Suppressor macrophage (primary cell): ENCODE measurements around the gene GNG13.
"Not testable (repeated sequence)": the region's sequence is repeated elsewhere in the genome, so short reads cannot be mapped to it uniquely, and the experiment has no call there.

Experiments used
- DNase-seq, 4 experiments: peaks; one replicate each; pipeline ENCODE4 v3.0.0-alpha.2; 2020 to 2022
- total RNA-seq, 17 experiments: gene quantifications; one replicate each; lab custom pipeline; 2026; ENCODE audit warnings: mixed read lengths in 6 of 17, inconsistent platforms in 3 of 17; lab: John Stamatoyannopoulos, UW

The GNG13 gene, protein sequence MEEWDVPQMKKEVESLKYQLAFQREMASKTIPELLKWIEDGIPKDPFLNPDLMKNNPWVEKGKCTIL
- total RNA-seq, result 0 to 0.99 (median 0) reads per million in 17 experiments

DNA sequence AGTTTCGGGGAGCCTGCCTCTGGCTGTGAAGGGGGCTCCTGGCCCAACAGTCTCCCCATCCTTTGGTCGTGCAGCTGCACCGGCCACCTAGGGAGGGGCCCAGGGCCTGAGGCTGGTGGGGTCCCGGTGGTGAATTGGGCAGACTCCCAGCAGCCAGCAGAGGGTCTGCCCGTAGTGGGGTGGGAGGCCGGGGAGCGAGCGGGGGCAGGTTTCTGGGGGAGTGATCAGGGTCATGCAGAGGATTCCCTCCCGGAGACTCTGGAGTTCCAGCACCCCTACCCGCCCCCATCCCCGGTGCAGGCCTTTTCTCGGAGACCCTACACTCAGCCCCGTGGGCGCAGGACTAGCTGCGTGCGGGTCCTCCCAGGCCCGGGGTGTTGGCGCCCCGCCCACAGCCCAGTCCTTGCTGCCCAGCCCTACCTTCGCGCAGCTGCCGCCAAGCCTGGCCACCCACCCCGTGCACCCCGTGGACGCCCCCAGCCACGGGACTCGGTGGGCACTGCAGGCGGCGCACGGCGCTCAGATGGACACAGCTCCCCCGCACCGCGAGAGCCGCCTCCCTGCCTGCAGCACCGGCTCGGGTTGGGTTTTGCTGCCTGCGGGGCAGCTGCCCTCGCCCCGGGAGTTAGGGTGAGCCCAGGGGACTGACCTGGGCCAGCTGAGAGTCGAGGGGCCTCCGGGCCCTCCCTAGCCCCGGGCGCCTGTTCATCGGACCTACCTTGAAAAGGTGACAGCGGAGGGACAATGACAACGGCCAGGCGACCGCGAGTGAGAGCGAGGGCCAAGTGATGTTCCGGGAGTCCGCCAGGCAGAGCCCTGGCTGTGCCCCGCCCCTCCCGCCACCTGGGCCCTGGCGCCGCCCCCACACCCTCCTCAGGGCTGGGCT is at the start of gene GNG13:
Gene GNG13 (minus strand): TSS at position 787 of the 886 bp plus-strand sequence. CDS start 1,657 bp downstream, outside the sequence.
- no peak for DNase-seq

DNA sequence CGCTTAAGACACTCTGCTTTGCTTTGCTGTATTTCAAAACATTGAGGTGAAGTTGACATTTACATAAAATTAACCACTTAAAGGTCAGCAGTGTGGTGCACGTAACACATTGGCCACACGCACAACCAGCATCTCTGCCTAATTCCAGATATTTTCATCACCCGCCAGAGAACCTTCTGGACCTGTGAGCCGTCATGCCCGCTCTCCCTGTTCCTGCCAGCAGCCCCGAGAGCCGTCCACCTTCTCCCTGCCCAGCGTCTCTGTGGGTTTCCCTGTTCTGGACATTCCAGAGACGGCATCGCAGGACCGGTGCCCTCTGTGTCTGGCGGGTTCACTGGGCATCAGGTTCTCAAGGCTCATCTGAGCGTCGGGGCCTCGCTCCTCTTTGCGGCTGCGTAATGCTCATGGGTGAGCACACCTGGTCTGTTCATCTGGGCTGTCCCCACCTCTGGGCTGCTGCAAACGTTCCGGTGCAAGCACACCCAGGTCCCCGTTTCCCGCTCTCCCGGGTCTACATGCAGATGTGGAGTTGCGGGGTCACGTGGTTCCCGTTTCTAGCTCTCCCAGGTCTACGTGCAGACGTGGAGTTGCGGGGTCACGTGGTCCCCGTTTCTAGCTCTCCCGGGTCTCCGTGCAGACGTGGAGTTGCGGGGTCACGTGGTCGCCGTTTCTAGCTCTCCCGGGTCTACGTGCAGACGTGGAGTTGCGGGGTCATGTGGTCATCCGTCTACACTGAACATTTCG is 48.1 kb upstream of the GNG13 start:
- no peak for DNase-seq

DNA sequence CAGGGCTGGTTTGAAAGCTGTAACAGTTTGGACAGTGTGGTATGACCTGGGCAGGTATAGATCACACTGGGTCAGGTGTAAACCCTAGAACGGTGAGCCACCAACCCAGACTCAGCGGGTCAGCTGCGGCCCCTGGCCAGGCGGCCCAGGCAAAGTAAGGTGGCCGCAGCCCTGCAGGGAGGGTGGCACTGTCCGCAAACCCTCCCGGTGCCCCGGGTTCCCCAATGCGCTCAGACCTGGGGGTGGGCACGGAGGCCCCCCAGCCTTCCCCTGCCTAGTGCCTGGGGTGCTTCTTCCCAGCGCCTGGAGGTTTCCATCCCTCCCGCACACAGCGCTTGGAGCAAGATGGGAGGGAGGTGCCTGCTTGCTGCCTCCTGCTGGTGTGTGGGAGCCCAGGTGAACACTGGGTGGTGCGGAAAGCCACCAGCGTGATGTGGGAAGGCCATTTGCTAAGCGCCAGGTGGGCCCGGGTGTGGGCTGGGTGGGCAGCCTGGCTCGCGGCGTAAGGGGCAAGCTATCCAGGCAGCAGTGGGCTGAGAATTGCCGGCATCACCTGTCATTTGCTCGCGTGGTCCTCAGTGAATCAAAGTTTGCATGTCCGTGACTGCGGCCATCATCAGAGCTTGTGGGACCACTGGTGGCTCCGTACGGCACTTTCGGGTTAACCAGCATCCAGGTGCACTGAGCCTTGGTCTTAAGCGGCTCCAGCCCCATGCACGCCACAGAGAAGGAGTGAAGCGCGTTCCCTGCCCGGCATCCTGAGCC is 47.3 kb upstream of the GNG13 start:
- DNase-seq, result no peak

DNA sequence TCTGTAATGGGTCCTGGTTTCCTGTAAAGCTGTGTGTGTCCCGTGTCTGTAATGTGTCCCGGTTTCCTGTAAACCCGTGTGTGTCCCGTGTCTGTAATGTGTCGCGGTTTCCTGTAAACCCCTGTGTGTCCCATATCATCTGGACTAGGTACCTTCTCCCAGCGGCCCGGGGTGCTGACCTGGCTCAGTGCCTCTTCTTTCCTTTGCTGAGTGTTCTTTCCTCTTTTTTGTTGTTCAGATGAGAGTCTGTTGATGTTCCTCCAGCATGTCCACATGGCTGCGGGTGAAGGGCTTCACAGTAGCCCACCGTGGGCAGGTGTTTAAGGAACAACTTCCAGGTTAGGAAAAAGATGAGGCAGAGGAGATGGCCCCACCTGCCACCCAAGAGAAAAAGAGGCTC is 46.6 kb upstream of the GNG13 start:
- no peak for DNase-seq

DNA sequence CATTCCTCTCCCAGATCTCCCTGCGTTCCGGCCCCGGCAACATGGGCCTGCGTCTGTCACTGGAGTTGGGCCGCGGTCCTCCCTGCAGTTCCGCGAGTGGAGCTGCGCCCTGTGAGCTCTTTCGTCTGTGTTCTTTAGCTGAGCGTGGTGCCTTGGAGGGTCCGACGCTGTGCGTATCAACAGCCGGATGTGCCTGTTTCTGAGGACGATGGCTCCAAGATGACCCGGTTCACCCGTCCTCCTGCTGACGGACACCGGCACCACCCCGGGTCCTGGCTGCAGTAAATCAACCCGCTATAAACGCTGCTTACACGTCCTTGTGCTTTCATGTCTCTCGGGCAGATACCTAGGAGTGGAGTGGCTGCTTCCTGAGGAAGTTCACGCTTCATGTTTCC is 44.8 kb upstream of the GNG13 start:
- DNase-seq, result peak in 1 of 4 experiments; percentile 5

DNA sequence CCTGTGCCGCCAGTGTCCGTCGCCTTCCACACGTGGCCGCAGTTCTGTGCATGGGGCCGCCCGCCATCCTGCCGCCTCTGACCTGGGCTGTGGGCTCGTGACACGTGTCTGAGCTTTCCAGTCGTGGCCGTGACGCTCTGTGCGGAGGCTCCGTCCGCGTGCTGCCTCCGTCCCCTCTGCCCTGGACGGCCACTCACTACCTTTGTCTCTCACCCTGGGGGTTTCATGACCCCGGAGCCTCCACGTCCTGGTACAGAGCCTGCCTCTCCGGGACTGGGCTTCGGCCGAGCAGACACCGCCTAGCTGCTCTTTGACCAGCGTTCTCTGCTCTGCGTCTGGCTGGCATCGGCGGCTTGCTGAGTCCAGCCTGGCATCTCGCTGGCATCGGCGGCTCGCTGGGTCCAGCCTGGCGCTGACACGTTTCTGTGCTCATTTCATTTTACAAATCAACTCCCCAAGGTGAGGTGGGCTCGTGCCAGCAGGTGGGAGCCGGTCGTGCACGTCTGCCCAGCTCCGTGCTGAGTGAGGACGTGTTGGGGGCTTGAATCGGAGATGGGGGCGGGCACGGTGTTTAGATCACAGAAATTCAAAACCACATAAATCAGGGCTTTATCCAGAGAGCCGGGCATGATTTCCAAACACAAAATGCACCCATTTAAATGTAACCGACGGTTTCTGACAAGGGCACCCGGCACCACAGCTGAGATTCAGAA is 44.3 kb upstream of the GNG13 start:
- no peak for DNase-seq

DNA sequence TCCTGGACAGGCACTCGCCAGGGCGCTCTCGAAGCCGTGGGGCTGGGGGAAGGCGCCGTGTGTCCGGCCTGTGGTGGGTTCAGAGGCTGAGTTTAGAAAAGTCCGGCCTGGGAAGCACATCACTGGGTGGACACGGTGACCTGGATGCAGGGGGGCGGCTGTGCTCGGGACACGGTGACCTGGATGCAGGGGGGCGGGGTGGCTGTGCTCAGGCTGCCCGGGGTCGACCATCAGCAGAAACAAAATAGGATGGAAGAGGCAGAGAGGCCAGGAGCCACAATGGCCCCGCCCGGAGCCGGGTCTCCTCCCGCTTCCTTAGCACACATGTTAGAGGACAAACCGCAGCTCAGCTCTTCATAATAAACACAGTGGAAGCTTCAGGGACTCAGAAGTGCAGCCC is 43.2 kb upstream of the GNG13 start:
- no peak for DNase-seq

DNA sequence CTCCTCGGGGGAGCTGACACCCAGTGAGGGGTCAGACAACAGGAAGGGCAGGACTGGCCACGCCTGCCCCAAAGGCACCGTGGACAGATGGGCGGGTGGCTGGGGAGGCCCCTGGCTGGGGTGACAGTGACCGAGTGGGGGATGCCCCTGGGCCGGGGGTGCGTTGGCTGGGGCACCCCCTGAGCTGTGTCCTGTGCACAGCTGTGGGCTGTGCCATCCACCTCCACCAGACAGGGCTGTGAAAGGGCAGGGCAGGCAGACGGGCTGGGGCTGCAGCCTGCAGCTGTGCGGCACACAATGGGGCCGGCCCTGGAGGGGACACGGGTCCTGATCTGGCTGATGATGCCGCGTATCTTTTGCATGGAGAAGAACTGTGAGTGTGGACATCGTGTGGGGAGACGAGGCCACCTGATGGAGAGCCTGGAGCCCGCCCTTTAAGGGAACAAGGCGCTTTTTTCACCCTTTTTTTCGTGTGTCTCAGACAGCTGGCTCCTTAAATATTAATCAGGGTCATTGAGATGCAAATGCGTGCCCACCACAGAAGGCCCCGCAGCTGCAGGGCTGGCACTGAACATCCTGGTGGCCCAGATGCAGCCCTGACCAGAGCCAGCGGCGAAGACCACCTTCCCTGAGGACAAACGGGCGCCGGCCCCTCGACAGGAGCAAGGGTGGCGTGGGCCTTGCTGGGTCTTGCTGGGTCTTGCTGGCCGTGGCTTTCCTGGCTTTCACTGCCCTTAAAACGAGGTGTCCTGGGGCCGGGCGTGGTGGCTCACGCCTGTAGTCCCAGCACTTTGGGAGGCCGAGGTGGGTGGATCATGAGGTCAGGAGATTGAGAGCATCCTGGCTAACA is 42.4 kb upstream of the GNG13 start:
- DNase-seq, result no peak

DNA sequence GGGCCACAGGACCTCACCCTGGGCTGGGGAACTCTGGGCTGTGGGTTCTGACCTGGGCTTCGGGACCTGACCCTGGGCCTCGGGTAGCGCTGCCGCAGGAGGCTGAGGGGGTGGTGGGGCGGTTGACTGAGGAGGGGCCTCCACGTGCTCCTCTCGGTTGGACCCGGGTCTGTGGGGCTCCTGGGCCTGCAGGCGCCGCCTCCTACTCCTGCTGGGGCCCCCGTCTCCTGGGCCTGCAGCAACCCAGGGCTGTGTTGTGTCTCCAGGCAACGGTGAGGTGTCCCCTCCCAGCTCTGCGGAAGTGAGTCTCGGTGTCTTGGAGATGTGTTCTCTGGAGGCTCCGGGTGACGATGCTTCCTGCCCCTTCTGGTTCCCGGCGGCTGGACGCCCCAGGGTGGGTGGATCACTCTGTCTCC is 41.5 kb upstream of the GNG13 start:
- no peak for DNase-seq

DNA sequence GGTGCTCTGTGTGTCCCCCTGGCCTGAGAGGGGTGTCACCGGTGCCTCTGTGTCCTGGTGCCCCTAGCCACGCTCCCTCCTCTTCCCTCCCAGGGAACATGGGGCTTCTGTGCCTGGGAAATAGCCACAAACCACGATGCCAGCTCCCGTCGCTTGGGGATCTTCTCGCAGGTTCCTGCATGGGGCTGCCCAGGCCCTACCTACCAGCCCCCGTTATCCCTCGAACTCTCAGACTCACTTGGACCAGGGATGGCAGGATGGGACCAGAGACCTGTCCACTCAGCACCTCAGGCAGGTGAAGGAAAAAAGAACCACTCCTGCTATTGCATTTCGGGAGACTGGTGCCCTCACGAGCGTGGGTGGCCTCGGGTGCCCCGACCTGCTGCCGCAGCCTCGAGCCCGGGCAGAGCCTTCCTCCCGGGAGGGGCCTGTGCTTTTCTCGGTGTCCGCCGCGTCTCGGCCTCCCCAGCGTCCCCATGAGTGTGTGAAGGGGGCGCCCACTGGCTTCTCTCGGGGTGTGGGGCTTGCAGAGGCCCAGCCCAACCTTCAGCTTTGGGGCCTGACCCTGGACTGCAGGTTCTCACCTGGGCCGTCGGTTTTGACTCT is 41.0 kb upstream of the GNG13 start:
- no peak for DNase-seq

DNA sequence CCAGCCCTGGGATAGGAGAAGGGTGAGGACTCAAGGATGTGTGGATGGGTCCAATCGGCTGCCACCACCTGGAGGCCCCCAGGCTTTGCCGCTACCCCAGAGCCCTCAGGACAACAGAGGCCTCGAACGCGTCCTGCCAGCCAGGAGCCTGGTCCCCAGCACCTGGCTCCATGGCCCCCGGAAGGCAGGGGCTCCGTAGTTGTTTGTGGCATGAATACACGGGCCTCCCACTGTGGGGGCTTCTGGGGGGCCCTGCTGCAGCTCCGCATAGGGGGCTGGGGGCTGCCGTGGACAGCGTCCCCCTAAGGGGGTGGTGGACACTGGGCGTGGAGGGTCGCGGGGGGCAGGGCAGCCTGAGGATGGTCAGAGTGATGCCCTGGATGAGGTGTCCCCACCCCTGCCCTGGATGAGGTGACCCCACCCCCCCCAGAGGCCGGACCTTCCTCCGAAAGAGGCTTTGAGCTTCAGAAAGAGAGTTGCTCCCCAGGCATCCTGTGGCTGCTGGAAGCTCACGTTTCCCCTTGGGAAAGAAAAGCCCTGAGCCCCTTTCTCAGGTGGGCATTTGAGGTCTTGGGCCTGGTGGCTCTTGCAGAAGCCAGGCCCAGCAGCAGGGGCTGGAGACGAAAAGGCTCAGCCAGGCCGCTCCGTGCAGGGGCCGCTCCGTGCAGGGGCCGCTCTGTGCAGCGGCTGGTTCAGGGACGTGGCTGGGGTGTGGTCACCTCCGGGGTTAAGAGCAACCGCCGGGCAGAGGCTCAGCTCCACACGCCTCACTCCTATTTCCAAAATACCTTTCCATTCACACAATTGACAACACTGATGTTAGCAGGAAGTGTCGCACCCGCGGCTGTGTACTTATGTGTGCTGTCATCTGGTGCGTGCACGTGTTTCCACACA is 40.3 kb upstream of the GNG13 start:
- no peak for DNase-seq

DNA sequence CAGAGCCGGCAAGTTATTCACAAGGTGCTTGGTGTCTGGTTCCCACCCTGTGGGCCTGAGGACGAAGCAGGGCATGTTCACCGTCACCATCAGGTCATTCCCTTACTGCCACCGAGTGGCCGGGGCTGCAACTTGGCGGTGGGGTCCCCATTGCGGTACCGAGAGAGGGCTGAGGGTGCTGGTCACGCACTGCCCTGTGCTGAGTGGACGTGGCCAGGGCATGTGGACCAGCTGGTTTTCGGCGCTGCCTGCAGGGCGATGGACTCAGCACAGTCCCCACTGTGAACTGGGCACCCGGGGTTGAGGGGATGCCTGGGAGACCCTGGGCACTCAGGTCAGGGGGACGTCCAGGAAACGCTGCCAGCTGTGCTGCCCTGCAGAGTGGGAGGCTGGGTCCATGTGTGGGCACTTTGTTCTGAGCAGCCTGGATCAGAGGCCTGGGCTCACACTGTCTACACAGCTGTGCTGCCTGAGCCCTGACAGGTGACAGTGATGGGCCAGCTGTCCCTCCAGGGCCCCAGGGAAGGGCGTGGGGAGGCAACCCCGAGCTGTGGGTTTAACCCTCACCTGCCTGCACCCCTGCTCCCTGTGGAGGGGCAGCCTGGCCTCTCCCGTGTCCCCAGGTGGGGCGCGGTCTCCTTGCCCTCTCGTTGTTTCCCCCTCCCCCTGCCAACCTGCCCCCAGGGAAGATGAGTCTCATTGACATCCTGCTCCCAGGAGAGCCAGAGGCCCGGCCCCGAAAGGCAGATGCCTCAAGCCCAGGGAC is 39.3 kb upstream of the GNG13 start:
- no peak for DNase-seq

DNA sequence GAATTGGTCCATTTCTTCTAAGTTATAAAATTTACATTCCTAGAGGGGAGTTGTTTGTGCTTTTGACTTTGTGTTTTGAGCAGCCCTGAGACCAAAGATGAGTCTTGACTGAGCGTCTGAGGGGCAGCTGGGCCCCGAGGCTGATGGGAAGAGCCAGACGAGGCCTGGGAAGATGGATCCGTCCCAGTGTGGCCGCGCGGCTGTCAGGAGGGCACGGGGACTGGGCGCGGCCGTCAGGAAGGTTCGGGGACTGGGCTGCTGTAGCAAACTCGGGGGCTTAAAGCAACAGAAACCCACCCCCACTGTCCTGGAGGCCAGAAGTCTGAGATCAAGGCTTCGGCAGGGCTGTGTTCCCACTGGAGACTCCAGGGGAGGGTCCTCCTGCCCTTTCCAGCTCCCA is 38.2 kb upstream of the GNG13 start:
- DNase-seq, result no peak

DNA sequence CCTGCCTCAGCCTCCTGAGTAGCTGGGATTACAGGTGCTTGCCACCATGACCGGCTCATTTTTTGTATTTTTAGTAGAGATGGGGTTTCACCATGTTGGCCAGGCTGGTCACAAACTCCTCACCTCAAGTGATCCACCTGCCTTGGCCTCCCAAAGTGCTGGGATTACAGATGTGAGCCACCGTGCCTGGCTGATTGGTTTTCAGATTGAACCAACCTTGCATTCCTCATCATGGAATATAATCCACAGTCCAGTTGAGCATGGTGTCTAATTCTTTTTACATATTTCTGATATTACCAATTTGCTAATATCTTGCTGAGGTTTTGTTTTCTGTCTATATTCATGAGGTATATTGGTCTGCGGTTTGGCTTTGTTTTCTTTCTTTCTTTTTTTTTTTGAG is 36.3 kb upstream of the GNG13 start:
- not testable (repeated sequence) for DNase-seq

DNA sequence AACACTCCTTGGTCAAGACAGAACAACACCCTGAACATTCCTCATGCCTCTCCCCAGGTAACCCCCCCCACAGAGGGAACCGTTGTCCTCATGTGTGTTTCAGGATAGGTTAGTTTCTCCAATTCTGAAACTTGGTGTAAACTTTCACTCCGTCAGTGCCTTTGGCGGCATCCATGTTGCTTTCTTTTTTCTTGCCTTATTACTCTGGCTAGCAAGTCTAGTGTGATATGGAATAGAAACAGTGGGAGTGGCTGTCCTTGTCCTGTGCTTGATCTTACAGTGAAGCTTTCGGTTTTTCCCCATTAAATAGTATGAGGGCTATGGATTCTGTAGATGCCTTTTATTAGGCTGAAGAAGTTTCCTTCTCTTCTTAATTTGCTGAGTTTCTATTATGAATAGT is 35.7 kb upstream of the GNG13 start:
- DNase-seq, result no peak

DNA sequence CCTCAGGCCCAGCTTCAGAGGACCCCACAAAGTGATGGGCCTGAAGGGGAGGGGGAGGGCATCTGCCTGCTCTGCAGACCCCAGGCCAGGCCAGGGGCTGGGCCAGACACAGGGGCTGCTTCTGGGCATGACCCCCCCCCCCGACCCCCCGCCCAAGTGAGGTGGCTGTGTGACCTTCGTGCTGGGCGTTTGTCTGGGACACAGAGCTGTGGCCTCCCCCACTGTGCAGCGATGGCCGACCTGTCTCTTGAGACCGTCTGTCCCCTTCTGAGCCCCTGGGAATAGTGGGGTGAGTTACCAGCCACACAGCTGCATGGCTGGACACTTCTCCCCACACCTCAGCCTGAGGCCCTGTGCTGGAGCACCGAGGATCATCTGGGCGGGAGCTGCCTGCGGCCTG is 34.8 kb upstream of the GNG13 start:
- no peak for DNase-seq

DNA sequence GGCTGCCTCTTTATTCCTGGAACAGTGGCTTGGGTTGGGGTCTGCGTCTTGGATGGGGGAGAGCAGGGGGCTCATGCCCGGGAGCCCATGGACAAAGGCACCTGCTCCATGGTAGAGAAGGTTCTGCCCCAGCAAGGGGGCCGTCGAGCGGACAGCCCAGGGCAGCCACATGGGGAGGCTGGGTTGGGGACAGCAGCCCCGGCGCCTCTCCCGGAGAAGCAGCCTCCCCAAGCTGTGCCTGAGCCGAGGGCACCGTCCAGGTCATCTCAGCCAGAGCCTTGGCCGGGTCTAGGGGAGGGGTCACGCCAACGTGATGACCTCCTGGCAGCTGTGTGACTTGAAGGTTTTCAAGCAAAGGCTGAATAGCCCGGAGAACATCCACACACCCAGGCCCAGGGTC is 32.9 kb upstream of the GNG13 start:
- no peak for DNase-seq

DNA sequence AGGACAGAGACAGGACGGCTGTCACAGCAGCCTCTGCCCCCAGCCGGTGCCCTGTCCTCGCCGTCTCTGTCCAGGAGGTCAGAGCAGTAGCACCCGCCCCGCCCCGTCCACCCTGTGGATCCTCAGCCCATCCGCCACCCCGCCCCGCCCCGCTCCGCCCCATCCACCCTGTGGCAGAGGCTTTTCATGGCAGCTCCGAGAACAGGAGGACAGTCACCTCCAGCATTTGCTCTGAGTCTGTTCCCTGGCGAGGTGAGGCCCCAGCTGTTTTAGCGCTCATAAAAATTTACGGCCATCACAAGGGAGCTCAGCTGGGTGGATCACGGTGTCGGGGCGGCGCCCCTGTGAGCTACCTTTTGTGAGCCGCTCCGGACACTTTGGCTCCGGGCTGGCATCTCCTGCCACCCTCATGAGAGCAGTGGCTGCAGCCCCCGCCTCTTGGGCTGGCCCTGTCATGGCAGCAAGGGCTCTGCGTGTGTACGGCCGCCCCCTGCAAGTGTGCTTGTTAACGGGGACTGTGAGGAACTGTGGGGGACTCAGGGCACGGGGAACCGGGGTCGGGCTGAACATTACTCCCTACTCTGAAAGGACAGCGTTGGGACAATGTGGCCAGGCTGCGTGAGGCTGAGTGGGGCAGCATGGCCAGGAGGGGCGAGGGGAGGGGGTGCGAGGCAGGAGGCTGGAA is 32.3 kb upstream of the GNG13 start:
- DNase-seq, result no peak
